HL-60/S4 treated with phorbol 12-myristate 13-acetate at 8.2 ng/mL for 4 days and 3 days (cell line): Measurements from ENCODE around the gene AGAP1.

ENCODE experiments used
- in situ Hi-C: fragments of 300-500 bp; cut with MboI; formaldehyde crosslinking; loops from 2 replicates; pipeline ENCODE4 v1.15.0; 2022; ENCODE audit warnings: low sequenced_read_pairs

The AGAP1 gene

GRCh38 chr2:235852526-235852920 is 358.7 kb downstream of the AGAP1 start:
- in situ Hi-C loops = no loop called here

GRCh38 chr2:235854276-235854675 is 360.4 kb downstream of the AGAP1 start:
- in situ Hi-C loops = no loop called here

- in situ Hi-C loops = no loop called here
Measured at GRCh38 chr2:235855011-235855410, 361.2 kb downstream of the AGAP1 start.

- in situ Hi-C loops = no loop called here
Measured at GRCh38 chr2:235856151-235856854, 362.5 kb downstream of the AGAP1 start.

- in situ Hi-C loops = no loop called here
Measured at GRCh38 chr2:235857598-235857997, 363.8 kb downstream of the AGAP1 start.

GRCh38 chr2:235858881-235859280 is 365.0 kb downstream of the AGAP1 start:
- in situ Hi-C loops = no loop called here

GRCh38 chr2:235859651-235860050 is 365.8 kb downstream of the AGAP1 start:
- in situ Hi-C loops = no loop called here

GRCh38 chr2:235860111-235860510 is 366.3 kb downstream of the AGAP1 start:
- in situ Hi-C loops = no loop called here

GRCh38 chr2:235860871-235861270 is 367.0 kb downstream of the AGAP1 start:
- in situ Hi-C loops = no loop called here

GRCh38 chr2:235861383-235861782 is 367.5 kb downstream of the AGAP1 start:
- in situ Hi-C loops = no loop called here

GRCh38 chr2:235863414-235863813 is 369.6 kb downstream of the AGAP1 start:
- in situ Hi-C loops = no loop called here

- in situ Hi-C loops = no loop called here
Measured at GRCh38 chr2:235864302-235864701, 370.5 kb downstream of the AGAP1 start.

- in situ Hi-C loops = no loop called here
Measured at GRCh38 chr2:235864733-235865515, 371.1 kb downstream of the AGAP1 start.

GRCh38 chr2:235866373-235866772 is 372.5 kb downstream of the AGAP1 start:
- in situ Hi-C loops = no loop called here

GRCh38 chr2:235868224-235868623 is 374.4 kb downstream of the AGAP1 start:
- in situ Hi-C loops = no loop called here

GRCh38 chr2:235868645-235869044 is 374.8 kb downstream of the AGAP1 start:
- in situ Hi-C loops = no loop called here

GRCh38 chr2:235870515-235870914 is 376.7 kb downstream of the AGAP1 start:
- in situ Hi-C loops = no loop called here

- in situ Hi-C loops = no loop called here
Measured at GRCh38 chr2:235876099-235876679, 382.3 kb downstream of the AGAP1 start.

GRCh38 chr2:235877275-235877802 is 383.5 kb downstream of the AGAP1 start:
- in situ Hi-C loops = no loop called here

- in situ Hi-C loops = no loop called here
Measured at GRCh38 chr2:235879116-235879515, 385.3 kb downstream of the AGAP1 start.

GRCh38 chr2:235883675-235884074 is 389.8 kb downstream of the AGAP1 start:
- in situ Hi-C loops = no loop called here

GRCh38 chr2:235889302-235889630 is 395.4 kb downstream of the AGAP1 start:
- in situ Hi-C loops = no loop called here
